GM19324 (cell line): ENCODE data around the gene SNRK.

Experiments used
- ATAC-seq: cut with Tn5 transposase; IDR thresholded peaks from one replicate; pipeline ENCODE4 v1.9.1; 2021; ENCODE audit warnings: mild to moderate bottlenecking, moderate library complexity; ENCODE audit not compliant: unreplicated experiment, low FRiP score

Gene SNRK

DNA sequence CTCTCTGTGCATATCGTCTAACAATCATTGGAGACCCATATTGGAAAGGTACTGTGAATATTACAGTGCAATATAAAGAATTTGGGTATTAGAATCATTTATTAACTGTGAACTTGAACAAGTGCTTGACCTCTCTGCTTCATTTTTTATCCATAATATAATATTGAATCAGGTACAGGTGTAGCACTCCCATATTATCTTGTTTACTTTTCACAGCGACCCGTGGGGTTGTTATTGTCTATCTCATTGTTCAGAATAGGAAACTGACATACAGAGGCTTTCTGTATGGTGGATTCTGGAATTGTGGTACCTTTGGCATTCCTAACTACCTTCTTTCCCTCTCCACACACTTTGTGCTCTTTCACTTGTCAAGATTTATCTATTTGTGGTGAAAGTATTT lies 17.8 kb downstream of the SNRK start:
- no peak for ATAC-seq

DNA sequence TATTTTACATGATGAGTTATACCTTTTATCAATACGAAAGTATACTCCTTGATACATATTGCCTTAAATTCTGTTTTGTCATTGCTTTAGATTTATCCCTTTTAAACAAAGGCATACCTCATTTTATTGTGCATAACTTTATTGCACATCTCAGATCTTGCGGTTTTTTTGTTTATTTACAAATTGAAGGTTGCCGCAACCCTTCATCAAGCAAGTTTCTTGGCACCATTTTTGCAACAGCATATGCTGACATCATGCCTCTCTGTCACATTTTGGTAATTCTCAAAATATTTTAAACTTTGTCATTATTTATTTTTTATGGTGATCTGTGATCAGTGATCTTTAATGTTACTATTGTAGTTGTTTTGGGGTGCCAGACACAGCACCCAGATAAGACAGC lies 20.9 kb downstream of the SNRK start:
- ATAC-seq, result no peak

DNA sequence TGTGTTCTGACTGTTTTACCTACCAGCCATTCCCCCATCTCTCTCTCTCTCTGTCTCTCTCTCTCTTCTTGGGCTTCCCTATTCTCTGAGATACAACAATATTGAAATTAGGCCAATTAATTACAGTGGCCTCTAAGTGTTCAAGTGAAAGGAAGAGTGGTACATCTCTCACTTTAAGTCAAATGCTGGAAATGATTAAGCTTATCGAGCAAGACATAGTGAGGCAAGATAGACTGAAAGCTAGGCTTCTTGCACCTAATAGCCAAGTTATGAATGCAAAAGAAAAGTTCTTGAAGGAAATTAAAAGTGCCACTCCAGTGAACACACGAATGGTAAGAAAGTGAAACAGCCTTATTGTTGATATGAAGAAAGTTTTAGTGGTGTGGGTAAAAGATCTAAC lies 21.3 kb downstream of the SNRK start:
- ATAC-seq, result no peak

GRCh38 chr3:43309372-43310305 lies 23.3 kb downstream of the SNRK start:
- ATAC-seq, result no peak

- ATAC-seq, result no peak
These were observed 30.6 kb downstream of the SNRK start for GRCh38 chr3:43316783-43317460.

DNA sequence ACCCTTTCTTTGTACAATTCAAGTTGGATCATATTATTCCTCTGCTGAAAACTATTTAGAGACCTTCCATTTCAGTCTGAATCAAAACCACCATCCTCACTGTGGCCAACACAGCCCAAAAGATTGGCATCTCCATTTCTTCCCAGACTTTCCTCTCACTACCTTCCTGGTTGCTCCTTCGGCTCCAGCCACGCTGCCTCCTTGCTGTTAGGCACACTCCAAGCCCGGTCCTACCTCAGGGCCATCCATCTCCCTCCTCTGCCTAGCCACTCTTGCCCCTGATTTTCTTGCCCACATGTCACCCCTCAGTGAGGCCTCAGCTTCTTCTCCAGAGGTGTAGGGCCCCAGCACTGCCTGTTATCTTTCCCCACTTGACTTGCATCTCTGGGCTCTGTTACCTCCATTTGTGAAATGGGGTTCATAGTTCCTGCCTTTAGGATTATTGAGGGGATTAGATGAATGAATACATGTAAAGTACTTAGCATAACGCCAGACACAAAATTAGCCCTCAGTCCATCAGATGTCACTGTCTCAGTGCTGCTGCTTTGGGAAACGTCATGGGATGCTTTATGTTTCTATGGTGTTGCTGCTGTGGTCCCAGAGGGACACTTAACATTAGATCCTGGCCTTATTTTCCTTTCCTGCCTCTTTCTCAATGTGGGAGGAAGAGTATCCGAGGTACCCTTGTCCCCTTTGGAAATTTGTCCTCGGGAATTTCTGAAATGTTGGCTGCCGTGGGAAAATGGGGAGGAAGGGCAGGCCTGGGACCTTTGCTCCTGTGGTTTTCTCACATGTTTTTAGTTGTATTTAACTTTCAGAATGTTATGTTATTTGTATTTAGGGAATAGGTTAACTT lies 31.3 kb downstream of the SNRK start:
- no peak for ATAC-seq

GRCh38 chr3:43319376-43319775 lies 33.0 kb downstream of the SNRK start:
- no peak for ATAC-seq

GRCh38 chr3:43319794-43320193 lies 33.5 kb downstream of the SNRK start:
- no peak for ATAC-seq

DNA sequence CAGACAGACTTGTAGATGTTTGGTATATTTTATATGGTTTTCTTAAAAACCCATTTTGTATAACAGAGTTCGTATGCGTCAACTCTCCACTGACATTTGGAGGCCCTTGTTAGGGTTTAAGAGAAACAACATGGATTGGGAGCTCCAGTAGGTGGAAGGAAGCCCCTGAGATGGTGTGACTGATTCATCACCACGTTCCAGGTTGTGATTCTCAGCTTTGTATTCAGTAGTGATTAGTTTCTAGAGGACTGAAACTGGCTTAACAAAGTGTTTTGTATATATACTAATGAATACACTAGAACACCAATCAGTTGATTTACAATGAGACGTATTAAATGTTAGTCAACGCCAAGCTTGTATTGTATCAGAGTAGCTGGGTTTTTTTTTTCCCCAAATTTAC lies 33.9 kb downstream of the SNRK start:
- ATAC-seq, result no peak

- no peak for ATAC-seq
These were observed 37.2 kb downstream of the SNRK start for GRCh38 chr3:43323541-43323940.

DNA sequence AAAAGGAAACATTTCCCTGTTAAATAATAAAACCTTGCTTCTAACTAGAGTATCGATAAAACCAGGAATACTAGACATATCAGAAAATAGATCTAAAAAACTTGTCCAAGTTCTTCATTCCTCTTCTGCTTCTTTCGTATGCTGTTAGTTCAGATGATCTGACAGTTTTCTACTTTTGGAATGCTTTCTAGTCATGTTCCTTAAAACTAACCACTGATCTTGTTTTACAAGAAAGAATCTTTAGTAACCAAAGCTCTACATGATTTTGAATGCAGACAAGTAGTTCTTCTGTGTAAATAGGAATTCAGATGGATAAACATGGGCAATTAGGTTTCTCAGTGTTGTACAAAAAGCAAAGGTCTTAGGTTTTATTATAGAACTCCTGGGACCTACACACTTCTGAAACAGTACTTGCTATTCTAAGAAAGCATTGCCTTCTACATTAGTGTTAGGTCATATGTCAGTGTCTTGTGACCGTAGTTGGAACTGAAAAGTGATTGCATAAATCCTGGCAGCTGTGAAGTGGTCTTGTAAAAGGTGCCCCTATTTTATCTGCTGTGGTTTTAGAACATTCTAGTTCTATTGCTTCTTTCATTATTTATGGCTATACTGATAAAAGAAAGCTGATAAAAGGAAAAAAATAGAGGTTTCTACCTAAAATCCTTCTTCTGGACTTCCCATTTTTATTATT lies 40.7 kb downstream of the SNRK start:
- no peak for ATAC-seq

- no peak for ATAC-seq
These were observed 41.2 kb downstream of the SNRK start for GRCh38 chr3:43327582-43327979.

- ATAC-seq, result no peak
These were observed 42.3 kb downstream of the SNRK start for GRCh38 chr3:43328653-43329052.

DNA sequence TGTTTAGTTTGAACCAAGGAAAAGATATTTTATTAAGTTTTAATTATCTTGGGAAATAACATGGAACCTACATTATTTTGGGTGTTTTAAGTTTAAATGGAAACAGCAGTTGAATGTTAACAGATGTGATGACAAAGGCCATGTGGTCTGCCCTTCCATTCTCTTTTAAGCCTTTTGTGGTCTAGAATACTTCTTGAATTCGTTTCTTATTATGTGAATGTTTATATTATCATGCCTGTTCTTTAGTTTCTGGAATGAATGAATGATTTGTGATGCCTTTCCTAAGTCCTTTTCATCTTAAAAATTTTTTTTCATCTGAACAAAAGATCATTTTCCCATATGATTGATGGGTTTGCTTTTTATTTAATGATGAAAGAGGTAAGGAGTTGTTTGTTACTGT lies 44.6 kb downstream of the SNRK start:
- ATAC-seq, result no peak

- ATAC-seq, result no peak
These were observed 45.0 kb downstream of the SNRK start for GRCh38 chr3:43331381-43331780.

DNA sequence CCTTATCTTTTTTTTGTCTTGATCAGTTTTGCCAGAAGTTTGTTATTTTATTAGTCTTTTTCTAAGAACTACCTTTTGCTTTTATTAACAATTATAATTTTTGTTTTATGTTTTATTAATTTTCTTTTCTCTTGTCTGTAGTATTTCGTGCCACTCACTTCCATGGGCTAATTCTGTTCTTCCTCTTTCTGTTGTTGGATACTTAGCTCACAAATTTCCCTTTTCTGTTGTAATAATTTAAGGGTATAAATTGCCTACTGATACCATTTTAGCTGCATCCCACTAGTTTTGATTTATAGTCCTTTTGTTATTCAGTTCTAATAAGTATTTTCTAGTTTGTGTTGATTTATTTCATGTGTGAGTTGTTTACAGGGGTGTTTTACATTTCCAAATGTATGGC lies 48.6 kb downstream of the SNRK start:
- ATAC-seq, result no peak

- no peak for ATAC-seq
These were observed 49.5 kb downstream of the SNRK start for GRCh38 chr3:43335799-43336198.

GRCh38 chr3:43338295-43338694 lies 52.0 kb downstream of the SNRK start:
- ATAC-seq, result no peak

GRCh38 chr3:43340403-43340802 lies 54.1 kb downstream of the SNRK start:
- ATAC-seq, result no peak

DNA sequence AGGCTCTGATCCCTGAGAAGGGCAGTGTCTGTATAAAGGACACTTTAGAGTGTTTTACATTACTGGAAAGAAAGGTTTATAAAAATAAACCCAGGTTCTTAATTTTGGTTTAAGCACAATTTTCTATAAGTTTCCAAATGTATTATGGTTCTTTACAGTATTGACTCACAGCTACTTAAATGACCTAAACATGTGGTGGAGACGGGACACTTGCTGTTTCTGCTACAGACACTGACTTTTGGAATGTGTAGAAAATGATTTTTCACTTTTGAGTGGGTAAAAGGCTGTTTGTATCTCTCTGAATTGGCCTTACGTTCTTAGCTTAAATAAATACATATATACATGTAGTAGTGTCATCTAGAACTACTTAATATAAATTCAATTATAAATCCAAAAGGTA lies 55.4 kb downstream of the SNRK start:
- ATAC-seq, result no peak
